Keratinocyte (primary cell): Measurements from ENCODE around the gene CTNNA3. TPM values are rescaled to one million over a fixed set of nuclear protein-coding genes. Genes with fewer than 3 reads are reported as not detected.

Experiments
- DNase-seq: peaks from one replicate; pipeline ENCODE4 v3.0.0-alpha.2; 2011; ENCODE audit warnings: low read depth, missing footprints, low spot score
- FAIRE-seq: peaks from 2 replicates; lab custom pipeline; 2011; peaks lifted over from hg19 to GRCh38; lab: Jason Lieb, UNC
- H2AFZ ChIP-seq: 2 replicates; pipeline ENCODE4 v1.6.0; 2012; ENCODE audit warnings: low read length, control low read depth, inconsistent platforms; ENCODE audit not compliant: control insufficient read depth
- H3K27ac ChIP-seq: 2 replicates; pipeline ENCODE4 v1.5.1; 2011; ENCODE audit warnings: low read length; ENCODE audit not compliant: control insufficient read depth, insufficient read depth
- H3K27me3 ChIP-seq: 3 replicates; pipeline ENCODE4 v1.6.0; 2011; ENCODE audit warnings: low read length; ENCODE audit not compliant: control insufficient read depth, insufficient read depth; ENCODE audit errors: extremely low read depth
- H3K36me3 ChIP-seq, 2 experiments: 2 replicates in 1 of 2; 3 replicates in 1 of 2; pipeline ENCODE4 v1.5.1; 2011; ENCODE audit warnings: low read length in 2 of 2, mild to moderate bottlenecking in 1 of 2; ENCODE audit not compliant: control insufficient read depth in 2 of 2, insufficient read depth in 2 of 2; ENCODE audit errors: extremely low read depth in 1 of 2
- H3K4me1 ChIP-seq: 3 replicates; pipeline ENCODE4 v1.5.1; 2011; ENCODE audit warnings: low read length; ENCODE audit not compliant: control insufficient read depth, insufficient read depth; ENCODE audit errors: extremely low read depth
- H3K4me2 ChIP-seq: 3 replicates; pipeline ENCODE4 v1.6.0; 2011; ENCODE audit warnings: low read depth, low read length; ENCODE audit not compliant: control insufficient read depth, insufficient read depth; ENCODE audit errors: extremely low read depth
- H3K4me3 ChIP-seq, 3 experiments: fragments of 200-600 bp in 1 of 3; sonication (generic) in 1 of 3; 2 replicates in 2 of 3; 3 replicates in 1 of 3; pipeline ENCODE4 v1.5.1; 2011 to 2016; ENCODE audit warnings: low read length in 3 of 3, mild to moderate bottlenecking in 3 of 3, control low read depth in 2 of 3, inconsistent platforms in 1 of 3, low read depth in 1 of 3, mixed read lengths in 1 of 3, mixed run types in 1 of 3, moderate library complexity in 1 of 3; ENCODE audit not compliant: control insufficient read depth in 2 of 3, insufficient read depth in 2 of 3; ENCODE audit errors: extremely low read depth in 1 of 3
- H3K79me2 ChIP-seq: 2 replicates; pipeline ENCODE4 v1.6.0; 2012; ENCODE audit warnings: low read length; ENCODE audit not compliant: control insufficient read depth, insufficient read depth
- H3K9ac ChIP-seq: 3 replicates; pipeline ENCODE4 v1.6.0; 2011; ENCODE audit warnings: low read length; ENCODE audit not compliant: control insufficient read depth, insufficient read depth; ENCODE audit errors: extremely low read depth
- H3K9me1 ChIP-seq: 3 replicates; pipeline ENCODE4 v1.6.0; 2011; ENCODE audit warnings: low read length; ENCODE audit not compliant: control insufficient read depth, insufficient read depth; ENCODE audit errors: extremely low read depth
- H3K9me3 ChIP-seq: 2 replicates; pipeline ENCODE4 v1.5.1; 2012; ENCODE audit warnings: low read depth, low read length; ENCODE audit not compliant: control insufficient read depth
- H4K20me1 ChIP-seq: 3 replicates; pipeline ENCODE4 v1.6.0; 2011; ENCODE audit warnings: low read length; ENCODE audit not compliant: control insufficient read depth, insufficient read depth; ENCODE audit errors: extremely low read depth
- CTCF ChIP-seq, 3 experiments: IDR thresholded peaks in 1 of 3; conservative IDR thresholded peaks in 1 of 3; optimal IDR thresholded peaks in 1 of 3; 2 replicates in 2 of 3; 3 replicates in 1 of 3; pipeline versions ENCODE3 to v1.5.1; 2011; ENCODE audit warnings: low read length in 3 of 3, mild to moderate bottlenecking in 3 of 3, moderate library complexity in 2 of 3, control low read depth in 1 of 3, inconsistent platforms in 1 of 3; ENCODE audit not compliant: insufficient read depth in 2 of 3; ENCODE audit errors: extremely low read depth in 1 of 3
- EZH2 ChIP-seq: IDR thresholded peaks from one replicate; pipeline ENCODE4 v1.6.1; 2012; ENCODE audit warnings: inconsistent platforms, mild to moderate bottlenecking, low read length, moderate library complexity
- dilution Hi-C: fragments of 300-500 bp; cut with MboI; formaldehyde crosslinking; loops from one replicate; pipeline ENCODE4 v1.7.0; 2020; ENCODE audit warnings: low sequenced_read_pairs; ENCODE audit not compliant: extremely low pct_ligation_motif_present
- polyA plus RNA-seq, 5 experiments: library from polyadenylated mRNA; depleted of rRNA in 3 of 5; stranded (reverse) in 3 of 5; stranded (forward) in 1 of 5; unstranded in 1 of 5; fragments of >200 nt; gene quantifications; 1 replicate in 1 of 5; 2 replicates in 3 of 5; 3 replicates in 1 of 5; pipeline versions ENCODE4 v1.2.1 to v1.2.3, GENCODE V29; 2011 to 2012; ENCODE audit warnings: missing spikeins in 2 of 5, low read depth in 1 of 5, low replicate concordance in 1 of 5

Gene CTNNA3
- polyA plus RNA-seq, 1 donor (not counting 4 experiments of a cell fraction or from before 2014, with no cell fraction given): 0.01 TPM

GRCh38 chr10:67657775-67658174 lies 38.2 kb downstream of the CTNNA3 start:
- no peak overlapping the region for H3K27ac ChIP-seq
- no peaks in the 10 kb centered on the region for H4K20me1 ChIP-seq
- H3K36me3 ChIP-seq: no peaks in the 10 kb centered on the region
- no peak overlapping the region for H3K4me3 ChIP-seq
- FAIRE-seq (no peak), DNase-seq (no peak)
- H3K4me2 ChIP-seq: no peak overlapping the region
- H3K9ac ChIP-seq: no peak overlapping the region
- H2AFZ ChIP-seq: no peak overlapping the region
- H3K79me2 ChIP-seq: no peaks in the 10 kb centered on the region
- dilution Hi-C loops: no loop called here
- H3K9me3 ChIP-seq: no peaks in the 10 kb centered on the region
- no peaks in the 10 kb centered on the region for H3K4me1 ChIP-seq
- no peaks in the 10 kb centered on the region for H3K9me1 ChIP-seq
- TF ChIP-seq CTCF (optimal IDR thresholded peaks at IDR 0.05 in 1 of 3, IDR thresholded peaks at IDR 0.05 in 1 of 3, conservative IDR thresholded peaks at IDR 0.05 in 1 of 3; ENCODE audit: extremely low read depth in 1 of 3, insufficient read depth in 2 of 3, low read length in 3 of 3) (no peak), EZH2 (no peak)
- H3K27me3 ChIP-seq: no peaks in the 10 kb centered on the region

- no peaks in the 10 kb centered on the region for H3K9me3 ChIP-seq
- dilution Hi-C loops: no loop called here
- no peaks in the 10 kb centered on the region for H4K20me1 ChIP-seq
- no peaks in the 10 kb centered on the region for H3K27me3 ChIP-seq
- H3K27ac ChIP-seq: no peak overlapping the region
- TF ChIP-seq EZH2 (no peak), CTCF (optimal IDR thresholded peaks at IDR 0.05 in 1 of 3, IDR thresholded peaks at IDR 0.05 in 1 of 3, conservative IDR thresholded peaks at IDR 0.05 in 1 of 3; ENCODE audit: extremely low read depth in 1 of 3, insufficient read depth in 2 of 3, low read length in 3 of 3) (no peak)
- H3K4me2 ChIP-seq: no peak overlapping the region
- H3K9me1 ChIP-seq: no peaks in the 10 kb centered on the region
- no peak overlapping the region for H3K4me3 ChIP-seq
- FAIRE-seq (no peak), DNase-seq (no peak)
- H3K4me1 ChIP-seq: no peaks in the 10 kb centered on the region
- no peak overlapping the region for H3K9ac ChIP-seq
- H3K79me2 ChIP-seq: no peaks in the 10 kb centered on the region
- H2AFZ ChIP-seq: no peak overlapping the region
- no peaks in the 10 kb centered on the region for H3K36me3 ChIP-seq
Measured at GRCh38 chr10:67650558-67650957, 45.4 kb downstream of the CTNNA3 start.
